IMR-90 (cell line): ENCODE data around the gene RAPGEFL1. TPM values are rescaled to one million over a fixed set of nuclear protein-coding genes. Genes with fewer than 3 reads are reported as not detected.

Source experiments
- ATAC-seq: fragments of 200-7000 bp; cut with Tn5 transposase; 2 replicates; pipeline ENCODE4 v1.9.1; 2020; ENCODE audit warnings: low read depth, mild to moderate bottlenecking, moderate library complexity
- BruUV-seq: library from RNA; stranded (reverse); fragments of 400-500 nt; replicated peaks from 2 replicates; lab custom pipeline; 2021; lab: Mats Ljungman, UMichigan
- CTCF ChIA-PET: fragments of 300-600 bp; formaldehyde crosslinking; extraction: SDS; loops from one replicate; lab custom pipeline; 2021; ENCODE audit warnings: antibody characterized with exemption; lab: Yijun Ruan, JAX
- POLR2A ChIA-PET: fragments of 300-600 bp; sonication (Branson Sonifier 250); formaldehyde crosslinking; loops from one replicate; lab custom pipeline; 2022; ENCODE audit warnings: antibody characterized with exemption; ENCODE audit not compliant: unreplicated experiment; lab: Charles Lee
- DNase-seq: peaks from one replicate; pipeline ENCODE4 v3.0.0; 2013
- H2AFZ ChIP-seq: replicated peaks from 2 replicates; pipeline ENCODE3; 2013; ENCODE audit warnings: low read length, mild to moderate bottlenecking; ENCODE audit not compliant: poor library complexity
- H2AK5ac ChIP-seq: 2 replicates; pipeline ENCODE4 v1.6.1; 2013; ENCODE audit warnings: low read depth, low read length, inconsistent platforms
- H2AK9ac ChIP-seq: replicated peaks from 2 replicates; pipeline ENCODE3; 2013; ENCODE audit warnings: mild to moderate bottlenecking, low read depth, low read length, moderate library complexity; ENCODE audit not compliant: poor library complexity
- H2BK120ac ChIP-seq: 2 replicates; pipeline ENCODE4 v1.6.1; 2013; ENCODE audit warnings: low read depth, low read length, inconsistent platforms
- H2BK15ac ChIP-seq: 3 replicates; pipeline ENCODE4 v1.6.1; 2013; ENCODE audit warnings: low read depth, low read length, inconsistent platforms
- H2BK20ac ChIP-seq: 2 replicates; pipeline ENCODE4 v1.6.1; 2013; ENCODE audit warnings: low read depth, mild to moderate bottlenecking, inconsistent platforms, low read length, moderate library complexity
- H2BK5ac ChIP-seq: 2 replicates; pipeline ENCODE4 v1.6.1; 2013; ENCODE audit warnings: mild to moderate bottlenecking, low read depth, low read length, inconsistent platforms; ENCODE audit not compliant: poor library complexity, severe bottlenecking
- H3K14ac ChIP-seq: replicated peaks from 2 replicates; pipeline ENCODE4 v1.6.1; 2013; ENCODE audit warnings: low read depth, low read length, inconsistent platforms
- H3K18ac ChIP-seq: 2 replicates; pipeline ENCODE4 v1.6.1; 2013; ENCODE audit warnings: low read depth, low read length, control low read depth
- H3K23ac ChIP-seq: 2 replicates; pipeline ENCODE4 v1.6.1; 2013; ENCODE audit warnings: low read depth, low read length, inconsistent platforms
- H3K27ac ChIP-seq: 2 replicates; pipeline ENCODE4 v1.5.1; 2013; ENCODE audit warnings: mild to moderate bottlenecking, control low read depth, low read length; ENCODE audit not compliant: insufficient read depth
- H3K27me3 ChIP-seq: 2 replicates; pipeline ENCODE4 v1.6.1; 2013; ENCODE audit warnings: low read length; ENCODE audit not compliant: control insufficient read depth, insufficient read depth
- H3K36me3 ChIP-seq: 2 replicates; pipeline ENCODE4 v1.6.1; 2013; ENCODE audit warnings: low read length, mixed read lengths; ENCODE audit not compliant: control insufficient read depth, insufficient read depth
- H3K4ac ChIP-seq: 2 replicates; pipeline ENCODE4 v1.6.1; 2013; ENCODE audit warnings: low read depth, low read length, inconsistent platforms
- H3K4me1 ChIP-seq: 2 replicates; pipeline ENCODE4 v1.6.1; 2013; ENCODE audit warnings: low read length, mixed read lengths; ENCODE audit not compliant: control insufficient read depth, insufficient read depth
- H3K4me2 ChIP-seq: 2 replicates; pipeline ENCODE4 v1.6.1; 2013; ENCODE audit warnings: low read depth, mild to moderate bottlenecking, control low read depth, low read length, moderate library complexity
- H3K4me3 ChIP-seq: 2 replicates; pipeline ENCODE4 v1.5.1; 2013; ENCODE audit warnings: low read depth, mild to moderate bottlenecking, control low read depth, low read length, moderate library complexity; ENCODE audit not compliant: insufficient read depth
- H3K56ac ChIP-seq: 2 replicates; pipeline ENCODE4 v1.6.1; 2013; ENCODE audit warnings: low read length, inconsistent platforms; ENCODE audit not compliant: insufficient read depth; ENCODE audit errors: extremely low read depth
- H3K79me1 ChIP-seq, 2 experiments: 2 replicates each; pipeline ENCODE4 v1.6.1; 2013; ENCODE audit warnings: low read length in 2 of 2, inconsistent platforms in 1 of 2, low read depth in 1 of 2
- H3K9ac ChIP-seq: 2 replicates; pipeline ENCODE4 v1.6.1; 2013; ENCODE audit warnings: low read depth, low read length, control low read depth
- H3K9me1 ChIP-seq: 2 replicates; pipeline ENCODE4 v1.6.1; 2013; ENCODE audit warnings: low read length, inconsistent platforms; ENCODE audit not compliant: insufficient read depth
- H3K9me3 ChIP-seq: 2 replicates; pipeline ENCODE4 v1.6.1; 2013; ENCODE audit warnings: low read length; ENCODE audit not compliant: control insufficient read depth, insufficient read depth
- H4K20me1 ChIP-seq: 2 replicates; pipeline ENCODE4 v1.6.1; 2013; ENCODE audit warnings: low read length, inconsistent platforms; ENCODE audit not compliant: insufficient read depth
- H4K5ac ChIP-seq: 2 replicates; pipeline ENCODE4 v1.6.1; 2013; ENCODE audit warnings: mild to moderate bottlenecking, low read depth, low read length, control low read depth
- H4K8ac ChIP-seq, 2 experiments: 2 replicates each; pipeline ENCODE4 v1.6.1; 2013; ENCODE audit warnings: low read depth in 2 of 2, low read length in 2 of 2, control low read depth in 1 of 2, inconsistent platforms in 1 of 2
- H4K91ac ChIP-seq: 2 replicates; pipeline ENCODE4 v1.6.1; 2013; ENCODE audit warnings: low read depth, low read length, inconsistent platforms; ENCODE audit not compliant: insufficient read depth
- FOS ChIP-seq: fragments of 150-350 bp; IDR thresholded peaks from 2 replicates; pipeline ENCODE4 v1.6.1; 2016; ENCODE audit warnings: low read depth, low read length
- RCOR1 ChIP-seq: IDR thresholded peaks from 2 replicates; pipeline ENCODE4 v1.6.1; 2012; ENCODE audit warnings: mild to moderate bottlenecking, low read length, improper control_type of control experiment; ENCODE audit not compliant: insufficient replicate concordance
- WGBS, 2 experiments: methylation state at CpG; one replicate each; pipeline versions ENCODE4 v1.1.5 to v1.1.7; 2013; ENCODE audit warnings: missing lambda C conversion rate in 2 of 2; ENCODE audit not compliant: insufficient read length in 1 of 2; ENCODE audit errors: extremely low coverage in 2 of 2; 5-methylcytosine and 5-hydroxymethylcytosine counted together
- dilution Hi-C: fragments of 300-500 bp; cut with HindIII; formaldehyde crosslinking; loops from one replicate; pipeline ENCODE4 v1.14.3; 2018; ENCODE audit warnings: low sequenced_read_pairs; ENCODE audit not compliant: unreplicated experiment
- in situ Hi-C: fragments of 300-500 bp; cut with MboI; formaldehyde crosslinking; loops from 3 replicates; pipeline ENCODE4 v1.14.3; 2019; ENCODE audit warnings: low sequenced_read_pairs, inconsistent platforms, mixed read lengths
- intact Hi-C: fragments of 100-400 bp; cut with micrococcal nuclease; formaldehyde crosslinking; loops from 2 replicates; pipeline ENCODE4 v1.10.0; 2022
- polyA plus RNA-seq, 3 experiments: library from polyadenylated mRNA; depleted of rRNA; stranded (reverse); fragments of >200 nt; gene quantifications; 2 replicates each; pipeline ENCODE4 v1.2.3, GENCODE V29; 2012; ENCODE audit warnings: low replicate concordance in 1 of 3
- total RNA-seq: library from RNA; depleted of rRNA; stranded (reverse); fragments of >200 nt; gene quantifications from 2 replicates; pipeline ENCODE4 v1.2.3, GENCODE V29; 2012

The RAPGEFL1 gene
- total and polyA plus RNA-seq, 2 of the 4 experiments (the other 2 are of a cell fraction), result 0.54 to 5.6 TPM

GRCh38 chr17:40135817-40136216 is 41.5 kb upstream of the RAPGEFL1 start:
- WGBS, 2 experiments, result 100% methylated on average over 1 of the region's 3 CpGs; no CpG with 5 or more reads in 1 of the 2 experiments
- Histone ChIP-seq H3K9ac (no peak overlapping the region), H2AK9ac (no peak overlapping the region), H2BK5ac (no peak overlapping the region), H3K36me3 (peaks cover 43% of the 10 kb centered on the region), H4K8ac (no peak overlapping the region), H3K27me3 (no peaks in the 10 kb centered on the region), H2BK15ac (no peak overlapping the region), H3K4me1 (peaks cover 4% of the 10 kb centered on the region), H3K18ac (no peak overlapping the region), H3K4me2 (no peak overlapping the region), H3K23ac (no peak overlapping the region), H3K9me3 (no peaks in the 10 kb centered on the region), H4K20me1 (peaks cover 4% of the 10 kb centered on the region; the same call in 1 of the 2 replicates), H3K4ac (no peak overlapping the region), H2AK5ac (no peak overlapping the region), H3K56ac (no peak overlapping the region), H2AFZ (no peak overlapping the region), H2BK120ac (no peak overlapping the region), H4K5ac (no peak overlapping the region), H4K91ac (no peak overlapping the region), H3K4me3 (no peak overlapping the region), H3K27ac (no peak overlapping the region), H3K14ac (no peak overlapping the region), H3K9me1 (peaks cover 5% of the 10 kb centered on the region; the same call in 1 of the 2 replicates), H3K79me1 (peaks cover 27 to 53% of the 10 kb centered on the region in 2 experiments), H2BK20ac (no peak overlapping the region)
- ChIA-PET POLR2A (no interaction called here), CTCF (interaction anchor here (0.7 kb wide), 1 partner anchor 23 kb away, joined by 3 read pairs; no protein-coding TSS in a partner anchor)
- ATAC-seq (no peak), DNase-seq (no peak)
- intact Hi-C loops, result no loop called here
- TF ChIP-seq FOS, result no peak
- no peak for TF ChIP-seq RCOR1
- in situ Hi-C loops, result no loop called here
- dilution Hi-C loops, result no loop called here
- BruUV-seq, result TSS peak; percentile 71
